Heart right ventricle (tissue), 16 donors: ENCODE results near the gene FUT3. TPM values are rescaled to one million over a fixed set of nuclear protein-coding genes. Genes with fewer than 3 reads are reported as not detected.

Experiments
- ATAC-seq, 8 donors: fragments of 200-7000 bp; cut with Tn5 transposase; one replicate each; pipeline ENCODE4 v1.9.1; 2020; ENCODE audit warnings: mild to moderate bottlenecking in 8 of 8, moderate library complexity in 8 of 8, moderate number of reproducible peaks in 1 of 8
- DNase-seq, 2 donors: peaks; one replicate each; pipeline ENCODE4 v3.0.0-alpha.2; 2020
- H3K27ac ChIP-seq, 10 donors: fragments of 200-600 bp; sonication (generic) in 2 of 10; one replicate each; pipeline versions ENCODE4 v1.5.0 to v1.8.0; 2020 to 2022; ENCODE audit warnings: mild to moderate bottlenecking in 3 of 10
- H3K27me3 ChIP-seq, 7 donors: fragments of 200-600 bp; one replicate each; pipeline ENCODE4 v1.8.0; 2021 to 2022; ENCODE audit warnings: mild to moderate bottlenecking in 2 of 7
- H3K36me3 ChIP-seq, 9 donors: fragments of 200-600 bp; sonication (generic) in 1 of 9; one replicate each; pipeline versions ENCODE4 v1.5.0 to v1.8.0; 2020 to 2022; ENCODE audit warnings: mild to moderate bottlenecking in 2 of 9
- H3K4me1 ChIP-seq, 9 donors: fragments of 200-600 bp; sonication (generic) in 1 of 9; one replicate each; pipeline versions ENCODE4 v1.5.0 to v1.8.0; 2020 to 2022; ENCODE audit warnings: mild to moderate bottlenecking in 4 of 9
- H3K4me3 ChIP-seq, 10 donors: fragments of 200-600 bp; sonication (generic) in 2 of 10; one replicate each; pipeline versions ENCODE4 v1.5.0 to v1.8.0; 2020 to 2022; ENCODE audit warnings: mild to moderate bottlenecking in 7 of 10, moderate library complexity in 2 of 10
- H3K9me3 ChIP-seq, 11 donors: fragments of 200-600 bp in 10 of 11; sonication (generic) in 2 of 11; one replicate each; pipeline versions ENCODE4 v1.5.0 to v1.8.0; 2013 to 2022; ENCODE audit warnings: mild to moderate bottlenecking in 2 of 11, control low read depth in 1 of 11, moderate library complexity in 1 of 11
- CTCF ChIP-seq, 9 donors: fragments of 200-600 bp; sonication (generic) in 2 of 9; IDR thresholded peaks; one replicate each; pipeline versions ENCODE4 v1.5.0 to v1.8.0; 2021 to 2022; ENCODE audit warnings: antibody characterized with exemption in 9 of 9, mild to moderate bottlenecking in 5 of 9, moderate library complexity in 1 of 9
- WGBS, 2 donors: extraction: QIAGEN DNeasy Blood & Tissue Kit; methylation state at CpG; one replicate each; pipeline ENCODE4 v1.1.7; 2013; ENCODE audit warnings: inconsistent platforms in 1 of 2; 5-methylcytosine and 5-hydroxymethylcytosine counted together
- intact Hi-C, 10 donors: fragments of 100-400 bp; cut with DNase I; formaldehyde crosslinking; loops; one replicate each; pipeline versions ENCODE4 v1.11.1 to v1.14.2; 2022
- polyA plus RNA-seq, 2 donors: library from polyadenylated mRNA; stranded (reverse); fragments of 200-250 nt; gene quantifications; one replicate each; pipeline ENCODE4 v1.2.3, GENCODE V29; 2013
- total RNA-seq, 10 donors: library from RNA; stranded (reverse); fragmentation: NEBNext Ultra II Directional in 3 of 10; extraction: Animal tissue kit (Norgen Biotek cat#: 25700) in 3 of 10; gene quantifications; one replicate each; pipeline versions ENCODE4 v1.2.1 to v1.2.4, GENCODE V29; 2021 to 2023
- donor health status: Arrhythmogenic right ventricular cardiomyopathy.
- donor health status: ischemic (EF 13 %, LVEDD 7.1; RV severe dilation, severe dysfunction).
- donor health status: healthy with polysubstance abuse.
- donor health status: DM: no; HTN: yes; CAD: no.
- donor health status: DM: no; HTN: no; CAD: no.
- donor health status: ischemic (EF 25% LVEDD 6.9; RV normal size, moderate dysfunction).
- donor health status: ischemic (EF 25% LVEDD 5.7; RV mildly dilated, moderate dysfunction).
- donor health status: healthy.
- donor health status: DM: yes; HTN: yes; CAD: no.
- donor health status: Ischemic cardiomyopathy.
- donor health status: ischemic (EF 35%, LVEDD 5.7; RV mildly dilated, moderate dysfunction).
- donor health status: nonischemic (EF 11% LVEDD 7.7; RV severe dilation, severe dysfunction).
- donor health status: DM: yes; HTN: yes; CAD: no.
- donor health status: PGD.
- donor health status: ischemic (EF 29% LVEDD 5.4; RV normal size, mild dysfunction).
- donor health status: nonischemic (EF 23%, LVEDD 6.1; RV moderate dilation, normal function).

FUT3 gene
- total and polyA plus RNA-seq, 12 donors, result 0.01 TPM; not detected in 11

GRCh38 chr19:5891938-5892771 lies 40.9 kb upstream of the FUT3 start:
- Histone ChIP-seq H3K4me1 (peaks cover 9 to 56% (median 33%) of the 10 kb centered on the region in 9 donors), H3K9me3 (no peaks in the 10 kb centered on the region), H3K4me3 (no peak overlapping the region), H3K36me3 (peaks cover 0 to 31% (median 14%) of the 10 kb centered on the region in 9 donors), H3K27me3 (peaks cover 0 to 18% (median 10%) of the 10 kb centered on the region in 7 donors), H3K27ac (peak overlapping the region in 1 of 10 donors; percentile 90)
- intact Hi-C loops, result loop anchor here (1.0 to 10.0 kb wide), 6 partner anchors 65 to 90 kb away; partner anchors contain the start of gene NRTN (in 8 of the 10)
- DNase-seq (peak in 1 of 2 donors; percentile 57), ATAC-seq (peak in 7 of 8 donors; percentile 29 to 61 (median 44))
- peak; percentile 51 to 69 (median 66) for TF ChIP-seq CTCF (IDR thresholded peaks at IDR 0.05)
- WGBS, 2 donors, result 7 to 8% methylated on average over 46 to 48 of the region's 48 CpGs

DNA sequence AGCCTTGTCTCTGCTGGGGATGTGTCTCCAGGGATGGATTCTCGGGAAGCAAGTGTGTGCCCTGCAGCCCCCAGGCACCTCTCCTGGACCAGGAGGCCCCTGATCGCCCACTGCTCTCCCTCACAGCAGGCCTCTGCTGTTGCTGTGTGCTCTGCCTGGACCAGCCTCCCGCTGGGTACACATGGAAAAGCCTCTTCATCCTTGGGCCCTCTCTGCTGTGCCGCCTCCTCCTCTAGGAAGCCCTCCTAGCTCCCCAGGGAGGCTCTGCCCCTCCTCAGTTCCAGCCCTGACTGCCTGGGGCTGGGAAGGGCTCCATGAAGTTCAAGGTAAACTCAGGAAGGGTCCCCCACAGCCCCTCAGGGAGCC lies 40.3 kb upstream of the FUT3 start:
- Histone ChIP-seq H3K4me1 (peaks cover 9 to 50% (median 33%) of the 10 kb centered on the region in 9 donors), H3K36me3 (peaks cover 0 to 26% (median 11%) of the 10 kb centered on the region in 9 donors), H3K4me3 (no peak overlapping the region), H3K27ac (no peak overlapping the region), H3K27me3 (peaks cover 0 to 18% (median 10%) of the 10 kb centered on the region in 7 donors), H3K9me3 (no peaks in the 10 kb centered on the region)
- no peak for ATAC-seq
- WGBS, 2 donors, result 53 to 57% methylated on average over 4 of the region's 4 CpGs
- DNase-seq, result no peak
- TF ChIP-seq CTCF (IDR thresholded peaks at IDR 0.05), result no peak
- intact Hi-C loops, result loop anchor here in 4 of 10 donors (5.0 to 10.0 kb wide), 4 partner anchors 64 to 89 kb away; partner anchors contain the start of gene NRTN (in 2 of the 4)

GRCh38 chr19:5890099-5890498 lies 38.9 kb upstream of the FUT3 start:
- intact Hi-C loops, result loop anchor here in 4 of 10 donors (5.0 to 10.0 kb wide), 4 partner anchors 63 to 88 kb away; partner anchors contain the start of gene NRTN (in 2 of the 4)

More at GRCh38 chr19:5890099-5890498, 38.9 kb upstream of the FUT3 start:
- H3K9me3 ChIP-seq, result no peaks in the 10 kb centered on the region
- TF ChIP-seq CTCF (IDR thresholded peaks at IDR 0.05), result no peak
- 52 to 58% methylated on average over 10 of the region's 10 CpGs for WGBS, 2 donors
- no peak for ATAC-seq
- no peak for DNase-seq
- H3K27me3 ChIP-seq, result peaks cover 0 to 20% (median 10%) of the 10 kb centered on the region in 7 donors
- H3K27ac ChIP-seq, result no peak overlapping the region
- H3K4me1 ChIP-seq, result peaks cover 9 to 36% (median 26%) of the 10 kb centered on the region in 9 donors
- H3K36me3 ChIP-seq, result peaks cover 0 to 11% (median 0%) of the 10 kb centered on the region in 9 donors
- no peak overlapping the region for H3K4me3 ChIP-seq
